Retinal pigment epithelial cell (primary cell): ENCODE data around the gene IRF8.

Experiments used
- DNase-seq: peaks from one replicate; pipeline ENCODE4 v3.0.0-alpha.2; 2010; ENCODE audit warnings: low read depth
- H3K4me3 ChIP-seq: 2 replicates; pipeline ENCODE4 v1.5.1; 2011; ENCODE audit warnings: mild to moderate bottlenecking, low read length, control low read depth, moderate library complexity
- TF ChIP-seq, protein P1 (sequence below): conservative IDR thresholded peaks from 2 replicates; pipeline ENCODE4 v1.5.1; 2011; ENCODE audit warnings: low read depth, low read length, control low read depth, inconsistent platforms

The IRF8 gene, protein sequence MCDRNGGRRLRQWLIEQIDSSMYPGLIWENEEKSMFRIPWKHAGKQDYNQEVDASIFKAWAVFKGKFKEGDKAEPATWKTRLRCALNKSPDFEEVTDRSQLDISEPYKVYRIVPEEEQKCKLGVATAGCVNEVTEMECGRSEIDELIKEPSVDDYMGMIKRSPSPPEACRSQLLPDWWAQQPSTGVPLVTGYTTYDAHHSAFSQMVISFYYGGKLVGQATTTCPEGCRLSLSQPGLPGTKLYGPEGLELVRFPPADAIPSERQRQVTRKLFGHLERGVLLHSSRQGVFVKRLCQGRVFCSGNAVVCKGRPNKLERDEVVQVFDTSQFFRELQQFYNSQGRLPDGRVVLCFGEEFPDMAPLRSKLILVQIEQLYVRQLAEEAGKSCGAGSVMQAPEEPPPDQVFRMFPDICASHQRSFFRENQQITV

DNA sequence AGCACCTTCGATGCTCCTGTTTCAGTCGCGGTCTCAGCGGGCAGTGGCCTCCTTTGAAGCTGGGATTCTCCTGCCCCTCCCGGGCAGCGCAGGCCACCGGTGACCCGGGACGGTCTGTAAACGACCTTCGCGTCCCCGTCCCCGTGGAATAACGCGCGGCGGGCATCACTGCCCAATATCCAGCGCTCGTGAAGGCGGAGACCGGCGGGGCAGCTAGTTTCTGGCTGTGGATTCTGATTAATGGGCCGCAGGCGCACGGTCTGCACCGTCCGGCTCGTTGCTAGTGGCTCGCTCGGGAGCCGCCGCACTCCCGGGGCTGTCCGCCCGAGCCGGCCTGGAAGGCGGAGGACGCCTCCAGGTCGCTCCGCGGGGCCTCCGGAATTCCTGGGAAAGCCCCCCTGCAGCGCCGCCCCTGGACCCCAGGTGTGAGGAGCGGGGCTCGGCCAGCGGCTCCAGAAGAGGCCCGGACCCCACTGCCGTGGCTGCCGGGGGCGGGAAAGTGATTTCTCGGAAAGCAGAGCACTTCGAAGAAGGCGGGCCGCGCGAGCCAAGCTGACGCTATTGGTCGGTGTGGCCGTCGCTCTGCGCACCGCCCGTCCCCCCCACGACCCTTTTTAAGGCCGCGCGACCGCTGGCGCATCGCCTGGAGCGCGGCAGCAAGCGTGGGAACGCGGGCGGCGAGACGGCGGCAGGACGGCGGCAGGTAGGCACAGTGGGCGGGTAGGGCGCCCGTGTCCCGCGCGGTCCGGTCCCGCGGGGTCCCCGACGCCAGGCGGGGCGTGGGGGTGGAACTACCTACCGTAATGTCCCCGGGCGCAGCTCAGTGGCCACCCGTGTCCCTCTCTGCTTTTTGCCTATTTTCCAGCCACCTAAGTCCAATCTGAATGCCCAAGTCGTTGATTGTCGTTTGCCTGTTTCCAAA, at the start of gene IRF8:
Gene IRF8, plus strand, starts transcription at position 642 of the 922 bp plus-strand sequence. CDS start 3,854 bp downstream, outside the sequence.
- H3K4me3 ChIP-seq: peak within 1 kb of the TSS; percentile 12
- TF ChIP-seq, protein P1, sequence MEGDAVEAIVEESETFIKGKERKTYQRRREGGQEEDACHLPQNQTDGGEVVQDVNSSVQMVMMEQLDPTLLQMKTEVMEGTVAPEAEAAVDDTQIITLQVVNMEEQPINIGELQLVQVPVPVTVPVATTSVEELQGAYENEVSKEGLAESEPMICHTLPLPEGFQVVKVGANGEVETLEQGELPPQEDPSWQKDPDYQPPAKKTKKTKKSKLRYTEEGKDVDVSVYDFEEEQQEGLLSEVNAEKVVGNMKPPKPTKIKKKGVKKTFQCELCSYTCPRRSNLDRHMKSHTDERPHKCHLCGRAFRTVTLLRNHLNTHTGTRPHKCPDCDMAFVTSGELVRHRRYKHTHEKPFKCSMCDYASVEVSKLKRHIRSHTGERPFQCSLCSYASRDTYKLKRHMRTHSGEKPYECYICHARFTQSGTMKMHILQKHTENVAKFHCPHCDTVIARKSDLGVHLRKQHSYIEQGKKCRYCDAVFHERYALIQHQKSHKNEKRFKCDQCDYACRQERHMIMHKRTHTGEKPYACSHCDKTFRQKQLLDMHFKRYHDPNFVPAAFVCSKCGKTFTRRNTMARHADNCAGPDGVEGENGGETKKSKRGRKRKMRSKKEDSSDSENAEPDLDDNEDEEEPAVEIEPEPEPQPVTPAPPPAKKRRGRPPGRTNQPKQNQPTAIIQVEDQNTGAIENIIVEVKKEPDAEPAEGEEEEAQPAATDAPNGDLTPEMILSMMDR: no peak
- DNase-seq: no peak

DNA sequence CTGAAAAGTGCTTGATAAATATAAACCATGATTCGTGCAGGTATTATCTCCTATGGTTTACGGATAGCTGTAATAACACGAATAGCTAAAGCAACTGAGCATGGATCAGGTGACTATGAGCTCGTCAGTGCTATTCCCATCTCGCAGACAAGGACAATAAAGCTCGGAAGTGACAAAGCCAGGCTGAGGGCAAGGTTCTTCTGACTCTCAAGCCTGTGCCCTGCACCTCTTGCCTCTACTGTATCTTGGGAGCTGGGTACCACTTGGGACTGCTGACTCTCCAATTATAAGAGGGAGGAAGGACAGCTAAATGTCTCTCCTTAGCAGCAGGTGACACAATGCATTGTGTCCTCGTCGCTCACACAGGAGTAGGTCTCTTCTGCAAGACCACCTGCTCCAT, 49.6 kb upstream of the IRF8 start:
- no peak overlapping the region for H3K4me3 ChIP-seq
- TF ChIP-seq, protein P1: no peak

DNA sequence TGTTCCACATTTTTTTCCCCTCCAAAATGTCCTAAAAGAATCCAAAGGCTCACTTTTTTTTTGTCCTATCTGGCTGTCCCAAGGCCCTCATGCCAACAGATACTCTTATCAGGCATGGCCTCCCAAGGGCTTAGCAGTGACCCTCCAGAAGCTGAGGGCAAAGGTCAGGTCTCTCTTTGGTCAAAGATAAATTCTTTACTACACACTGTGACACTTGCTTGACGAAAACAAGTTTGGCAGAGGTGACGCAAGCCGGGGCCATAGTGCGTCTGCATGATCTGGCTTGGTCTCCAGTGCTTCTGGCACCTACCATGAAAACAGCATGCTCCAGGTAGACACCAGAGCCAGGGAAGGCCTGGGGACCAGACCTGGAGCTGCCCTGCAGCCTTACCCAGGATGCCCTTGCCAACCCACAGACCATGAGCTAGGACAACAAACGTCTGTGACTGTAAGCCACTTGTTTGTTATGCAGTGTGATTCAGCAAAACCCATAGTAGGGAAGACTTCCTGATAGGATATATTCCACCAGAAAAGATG, 48.5 kb upstream of the IRF8 start:
- DNase-seq: no peak
- no peak overlapping the region for H3K4me3 ChIP-seq
- TF ChIP-seq, protein P1: no peak

More for the DNA sequence above, 49.6 kb upstream of the IRF8 start:
- DNase-seq: no peak

DNA sequence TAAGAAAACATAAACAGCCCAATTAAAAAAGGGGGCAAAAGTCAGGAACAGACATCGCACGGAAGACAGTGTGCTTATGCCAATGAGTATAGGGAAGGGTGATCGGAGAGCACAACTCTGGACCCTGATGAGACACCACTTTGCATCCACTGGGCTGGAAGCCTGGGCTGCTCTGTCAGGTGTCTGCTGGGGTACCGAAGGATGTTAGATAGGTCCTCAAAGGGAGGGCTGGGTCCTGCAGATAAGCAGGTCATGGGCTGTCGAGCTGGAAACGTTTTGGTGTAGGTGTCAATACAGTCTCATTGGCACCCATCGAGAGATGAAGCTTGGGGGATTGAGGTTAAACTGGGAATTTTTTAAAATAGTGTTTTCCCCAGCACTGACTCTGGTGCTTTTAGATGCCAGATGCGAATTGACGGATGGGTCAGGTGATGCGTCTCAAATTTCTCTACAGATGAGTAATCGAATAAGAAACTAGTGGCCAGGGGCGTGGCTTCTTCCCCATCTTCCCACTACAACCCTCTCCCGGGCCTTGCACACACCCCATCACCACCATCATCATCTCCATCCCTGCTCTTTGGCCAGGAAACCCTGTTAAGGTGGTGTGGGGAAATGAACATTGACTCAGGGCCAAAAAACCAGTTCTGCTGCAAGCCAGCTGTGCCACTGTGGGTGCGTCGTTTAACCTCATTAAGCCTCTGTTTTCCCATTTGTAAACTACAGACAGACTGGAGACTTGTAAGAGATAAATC, 47.8 kb upstream of the IRF8 start:
- no peak overlapping the region for H3K4me3 ChIP-seq
- no peak for DNase-seq
- TF ChIP-seq, protein P1: no peak

DNA sequence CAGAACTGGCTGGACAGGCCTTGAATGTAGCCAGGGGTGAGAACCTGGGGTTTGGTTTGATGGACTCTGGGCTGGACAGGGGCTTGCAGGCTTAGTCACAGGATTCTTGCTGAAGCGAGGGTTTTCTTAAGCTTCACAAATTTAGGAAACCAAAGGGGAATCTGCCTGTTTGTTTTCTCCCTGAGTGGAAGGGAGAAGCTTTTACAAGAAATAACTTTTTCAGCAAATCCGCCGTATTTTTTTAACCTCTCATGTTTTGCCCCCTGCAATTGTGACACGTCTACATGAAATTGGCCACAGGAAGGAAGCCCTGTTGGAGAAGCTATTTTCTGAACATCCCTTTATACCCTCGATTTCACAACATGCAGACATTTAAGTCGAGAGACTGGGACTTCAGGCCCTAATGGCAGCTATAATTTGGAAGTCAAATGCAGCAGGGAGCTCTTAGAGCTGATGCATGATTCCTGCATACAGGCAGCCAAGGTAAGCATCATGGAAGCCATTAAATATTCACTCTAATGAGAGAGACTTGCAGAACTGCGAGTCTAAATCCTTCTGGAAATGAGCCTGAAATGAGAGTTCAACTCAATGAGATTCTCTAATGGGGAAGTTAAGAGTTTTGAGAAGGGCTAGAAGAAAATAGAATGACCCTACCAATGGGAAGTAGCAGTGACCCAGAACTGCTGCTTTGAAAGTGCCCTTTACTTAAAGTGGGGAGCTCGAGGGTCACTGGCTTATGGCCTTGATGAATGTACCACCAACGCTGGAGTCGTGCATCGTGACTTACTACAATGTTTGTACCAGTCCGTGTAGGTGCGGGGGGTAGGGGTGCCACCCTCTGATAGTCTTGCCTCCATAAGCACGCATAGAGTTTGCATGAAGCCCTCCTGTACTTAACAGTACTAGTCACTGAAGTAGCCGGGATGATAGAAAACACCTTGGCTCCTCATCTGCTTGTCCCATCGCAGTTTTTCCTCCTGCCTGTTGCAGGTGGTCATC, 45.1 kb upstream of the IRF8 start:
- no peak for DNase-seq
- TF ChIP-seq, protein P1: no peak
- H3K4me3 ChIP-seq: no peak overlapping the region
